Erythroblast (primary cell): ENCODE data around the gene BACE1-AS.

ENCODE experiments used
- GATA1 ChIP-seq: IDR thresholded peaks from 2 replicates; pipeline ENCODE4 v1.6.1; 2011; ENCODE audit warnings: low read depth, mild to moderate bottlenecking, control low read depth, low read length, moderate library complexity
- POLR2A ChIP-seq: IDR thresholded peaks from 2 replicates; pipeline ENCODE4 v1.6.1; 2011; ENCODE audit warnings: mild to moderate bottlenecking, low read length

DNA sequence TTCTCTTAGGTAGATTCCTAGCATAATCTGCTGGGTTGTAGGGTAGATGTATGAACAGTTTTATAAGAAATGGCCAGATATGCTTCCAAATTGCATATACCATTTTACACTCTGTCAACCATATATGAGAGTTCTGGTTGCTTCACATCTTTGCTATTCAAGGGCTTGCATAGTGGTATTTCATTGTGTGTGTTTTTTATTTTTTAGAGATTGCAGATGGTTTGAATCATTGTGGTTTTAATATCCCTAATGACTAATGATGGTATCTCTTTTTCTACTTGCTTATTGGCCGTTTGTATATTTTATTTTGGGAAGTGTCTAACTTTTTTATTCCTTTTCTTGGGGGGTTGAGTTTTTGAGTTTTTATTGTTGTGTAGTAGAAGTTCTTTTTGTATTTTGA is 31.7 kb upstream of the BACE1-AS start:
- TF ChIP-seq POLR2A (no peak), GATA1 (no peak)
